Measurements from ENCODE around the gene TMOD2. TPM values are rescaled to one million over a fixed set of nuclear protein-coding genes. Genes with fewer than 3 reads are reported as not detected.
"Not testable (repeated sequence)": the region's sequence is repeated elsewhere in the genome, so short reads cannot be mapped to it uniquely, and the experiment has no call there.

Gene TMOD2
- total RNA-seq, 1 donor from 2014 or later = 16.1 TPM

DNA sequence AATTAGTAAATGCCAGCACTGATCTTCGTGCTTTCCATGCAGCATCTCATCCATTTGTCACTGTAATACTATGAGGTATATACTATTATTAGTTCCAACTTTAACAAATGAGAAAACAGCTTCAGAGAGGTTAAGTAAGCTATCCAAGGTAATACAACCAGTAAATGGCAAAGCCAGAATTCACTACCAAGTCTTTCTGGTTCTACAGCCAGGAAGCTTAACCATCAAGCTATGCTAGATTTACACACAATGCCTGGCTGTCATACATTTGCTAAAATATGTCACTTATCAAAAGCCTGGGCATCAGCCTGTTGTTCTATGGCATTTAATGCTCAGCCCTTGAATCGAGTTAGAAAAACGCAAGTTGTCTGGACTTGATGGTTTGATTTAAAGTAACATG lies 32.6 kb downstream of the TMOD2 start:
- Histone ChIP-seq H3K36me3 (peaks cover 22% of the 10 kb centered on the region), H3K9me3 (no peaks in the 10 kb centered on the region), H3K4me3 (no peak overlapping the region), H3K4me1 (no peaks in the 10 kb centered on the region), H3K27me3 (no peaks in the 10 kb centered on the region), H3K27ac (no peak overlapping the region)
- ATAC-seq = no peak
- TF ChIP-seq, protein P1, sequence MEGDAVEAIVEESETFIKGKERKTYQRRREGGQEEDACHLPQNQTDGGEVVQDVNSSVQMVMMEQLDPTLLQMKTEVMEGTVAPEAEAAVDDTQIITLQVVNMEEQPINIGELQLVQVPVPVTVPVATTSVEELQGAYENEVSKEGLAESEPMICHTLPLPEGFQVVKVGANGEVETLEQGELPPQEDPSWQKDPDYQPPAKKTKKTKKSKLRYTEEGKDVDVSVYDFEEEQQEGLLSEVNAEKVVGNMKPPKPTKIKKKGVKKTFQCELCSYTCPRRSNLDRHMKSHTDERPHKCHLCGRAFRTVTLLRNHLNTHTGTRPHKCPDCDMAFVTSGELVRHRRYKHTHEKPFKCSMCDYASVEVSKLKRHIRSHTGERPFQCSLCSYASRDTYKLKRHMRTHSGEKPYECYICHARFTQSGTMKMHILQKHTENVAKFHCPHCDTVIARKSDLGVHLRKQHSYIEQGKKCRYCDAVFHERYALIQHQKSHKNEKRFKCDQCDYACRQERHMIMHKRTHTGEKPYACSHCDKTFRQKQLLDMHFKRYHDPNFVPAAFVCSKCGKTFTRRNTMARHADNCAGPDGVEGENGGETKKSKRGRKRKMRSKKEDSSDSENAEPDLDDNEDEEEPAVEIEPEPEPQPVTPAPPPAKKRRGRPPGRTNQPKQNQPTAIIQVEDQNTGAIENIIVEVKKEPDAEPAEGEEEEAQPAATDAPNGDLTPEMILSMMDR (IDR thresholded peaks at IDR 0.05) = no peak
- intact Hi-C loops (cut with DNase I) = no loop called here
- no peak for DNase-seq

DNA sequence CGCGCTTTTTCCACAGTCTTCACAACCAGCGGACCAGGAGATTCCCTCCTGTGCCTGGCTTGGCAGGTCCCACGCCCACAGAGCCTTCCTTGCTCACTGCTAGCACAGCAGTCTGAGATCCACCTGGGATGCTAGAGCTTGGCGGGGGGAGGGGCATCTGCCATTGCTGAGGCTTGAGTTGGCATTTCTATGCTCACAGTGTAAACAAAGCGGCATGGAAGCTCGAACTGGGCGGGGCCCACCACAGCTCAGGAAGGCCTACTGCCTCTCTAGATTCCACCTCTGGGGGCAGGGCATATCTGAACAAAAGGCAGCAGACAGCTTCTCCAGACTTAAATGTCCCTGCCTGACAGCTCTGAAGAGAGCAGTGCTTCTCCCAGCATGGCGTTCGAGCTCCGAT lies 35.7 kb downstream of the TMOD2 start:
- DNase-seq; ATAC-seq; intact Hi-C loops (cut with DNase I): not testable (repeated sequence)

DNA sequence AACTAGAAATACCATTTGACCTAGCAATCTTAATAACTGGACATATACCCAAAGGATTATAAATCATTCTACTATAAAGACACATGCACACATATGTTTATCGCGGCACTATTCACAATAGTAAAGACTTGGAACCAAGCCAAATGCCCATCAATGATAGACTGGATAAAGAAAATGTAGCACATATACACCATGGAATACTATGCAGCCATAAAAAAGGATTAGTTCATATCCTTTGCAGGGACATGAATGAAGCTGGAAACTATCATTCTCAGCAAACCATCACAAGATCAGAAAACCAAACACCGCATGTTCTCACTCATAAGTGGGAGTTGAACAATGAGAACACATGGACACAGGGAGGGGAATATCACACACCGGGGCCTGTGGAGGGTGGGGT lies 41.1 kb downstream of the TMOD2 start:
- H3K36me3 ChIP-seq; H3K27me3 ChIP-seq; H3K4me1 ChIP-seq; intact Hi-C loops (cut with DNase I); H3K9me3 ChIP-seq; H3K27ac ChIP-seq; H3K4me3 ChIP-seq; ATAC-seq; DNase-seq: not testable (repeated sequence)

More for the DNA sequence above, 35.7 kb downstream of the TMOD2 start:
- not testable (repeated sequence) for H3K9me3 ChIP-seq, H3K4me3 ChIP-seq, H3K27me3 ChIP-seq, H3K27ac ChIP-seq, H3K4me1 ChIP-seq
- H3K36me3 ChIP-seq = peaks cover 22% of the 10 kb centered on the region

DNA sequence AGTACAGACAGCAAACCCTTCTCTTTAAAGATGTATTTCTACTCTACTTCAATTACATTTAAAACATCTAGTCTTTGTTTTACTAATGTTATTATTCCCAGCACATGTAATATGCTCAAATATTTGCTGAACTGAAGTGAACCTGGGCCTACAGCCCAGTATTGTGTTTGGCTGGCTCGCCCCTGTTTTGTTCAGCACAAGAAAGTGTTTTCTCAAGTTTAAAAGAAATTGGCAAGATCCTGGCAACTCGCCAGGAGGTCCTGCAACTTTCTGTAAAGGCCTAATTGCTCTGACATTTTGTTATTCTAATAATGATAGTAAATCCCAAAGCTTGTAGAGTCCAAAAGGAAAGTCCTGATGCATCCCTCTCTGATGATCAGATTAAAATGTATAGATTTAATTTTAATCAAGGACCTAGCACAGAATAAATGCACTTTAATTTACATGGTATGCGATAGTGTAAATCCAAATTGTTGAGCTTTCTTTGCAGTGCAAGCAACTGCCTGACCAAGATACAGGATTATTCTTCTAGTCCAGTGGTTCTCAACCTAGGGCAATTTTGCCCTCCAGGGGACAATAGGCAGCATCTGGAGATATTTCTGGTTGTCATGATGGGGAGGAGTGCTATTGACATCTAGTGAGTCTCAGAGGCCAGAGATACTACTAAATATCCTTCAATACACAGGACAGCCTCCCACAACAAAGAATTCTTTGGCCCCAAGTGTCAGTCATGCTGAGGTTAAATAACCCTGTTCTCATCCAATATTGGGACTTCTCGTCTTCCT lies 42.3 kb downstream of the TMOD2 start:
- Histone ChIP-seq H3K4me3 (no peak overlapping the region), H3K27me3 (no peaks in the 10 kb centered on the region), H3K4me1 (no peaks in the 10 kb centered on the region), H3K9me3 (no peaks in the 10 kb centered on the region), H3K27ac (no peak overlapping the region), H3K36me3 (no peaks in the 10 kb centered on the region)
- TF ChIP-seq, protein P1 (IDR thresholded peaks at IDR 0.05) = no peak
- no peak for DNase-seq
- ATAC-seq = no peak
- intact Hi-C loops (cut with DNase I) = no loop called here

DNA sequence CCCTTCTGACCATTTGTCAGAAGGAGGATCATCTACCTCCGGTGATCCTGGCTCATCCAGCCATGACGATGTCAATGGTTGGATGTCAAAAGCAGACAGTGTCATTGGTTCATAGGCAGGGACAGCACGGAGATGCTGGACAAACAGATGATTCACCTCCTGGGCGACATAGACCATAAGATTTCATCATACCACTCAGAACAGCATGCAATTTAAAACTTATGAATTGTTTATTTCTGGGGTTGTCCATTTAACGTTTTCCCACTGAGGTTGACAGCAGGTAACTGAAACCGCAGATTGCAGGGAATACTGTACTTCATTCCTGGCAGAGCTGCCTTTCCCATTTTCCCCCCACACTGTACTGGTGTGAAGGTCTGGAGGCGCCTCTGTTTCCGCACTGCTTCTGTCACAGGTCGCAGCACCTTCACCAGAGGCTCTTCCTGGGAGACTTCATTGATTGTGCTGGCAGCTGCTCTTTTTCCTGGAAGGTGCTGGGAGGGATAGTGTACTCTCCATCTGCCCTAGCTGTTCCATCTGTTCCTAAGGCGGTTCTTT lies 45.5 kb downstream of the TMOD2 start:
- intact Hi-C loops (cut with DNase I) = no loop called here
- TF ChIP-seq, protein P1 (IDR thresholded peaks at IDR 0.05) = no peak
- H3K36me3 ChIP-seq = peaks cover 10% of the 10 kb centered on the region
- no peaks in the 10 kb centered on the region for H3K4me1 ChIP-seq
- H3K4me3 ChIP-seq = no peak overlapping the region
- no peaks in the 10 kb centered on the region for H3K27me3 ChIP-seq
- no peak for DNase-seq
- H3K27ac ChIP-seq = no peak overlapping the region
- H3K9me3 ChIP-seq = no peaks in the 10 kb centered on the region
- no peak for ATAC-seq

DNA sequence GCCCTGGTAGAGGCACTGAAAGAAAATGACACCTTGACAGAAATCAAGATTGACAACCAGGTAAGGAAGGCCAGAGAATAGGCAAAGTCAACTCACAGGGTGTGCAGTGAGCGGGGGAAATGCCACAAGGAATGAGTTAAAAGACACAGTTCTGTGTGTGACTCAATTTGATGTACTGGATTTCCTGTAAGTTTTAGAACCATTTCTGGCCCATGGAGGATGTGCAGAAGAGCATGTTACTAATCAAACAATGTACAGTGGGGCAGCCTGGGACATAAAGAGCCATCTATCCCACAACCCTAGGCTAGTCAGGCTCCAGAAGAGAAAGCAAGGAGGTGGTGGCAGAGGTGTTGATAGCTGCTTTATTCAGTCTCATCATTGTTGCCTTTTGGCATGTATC lies 46.9 kb downstream of the TMOD2 start:
- no peaks in the 10 kb centered on the region for H3K9me3 ChIP-seq

More for the DNA sequence above, 46.9 kb downstream of the TMOD2 start:
- DNase-seq (no peak), ATAC-seq (no peak)
- Histone ChIP-seq H3K27me3 (no peaks in the 10 kb centered on the region), H3K4me3 (no peak overlapping the region), H3K27ac (no peak overlapping the region), H3K4me1 (no peaks in the 10 kb centered on the region), H3K36me3 (peaks cover 10% of the 10 kb centered on the region)
- intact Hi-C loops (cut with DNase I) = no loop called here
- TF ChIP-seq, protein P1 (IDR thresholded peaks at IDR 0.05) = no peak

All from upper lobe of right lung (tissue), 1 donor.